Bronchial epithelial cell (primary cell): ENCODE data around the gene KIF13A. TPM values are rescaled to one million over a fixed set of nuclear protein-coding genes. Genes with fewer than 3 reads are reported as not detected.
"Not testable (repeated sequence)": the region's sequence is repeated elsewhere in the genome, so short reads cannot be mapped to it uniquely, and the experiment has no call there.

ENCODE experiments used
- DNase-seq: peaks from one replicate; pipeline ENCODE4 v3.0.0-alpha.2; 2010; ENCODE audit warnings: low read depth
- FAIRE-seq: peaks from 2 replicates; lab custom pipeline; 2011; peaks lifted over from hg19 to GRCh38; lab: Jason Lieb, UNC
- H3K27me3 ChIP-seq: 2 replicates; pipeline ENCODE4 v1.5.1; 2011; ENCODE audit warnings: low read length; ENCODE audit not compliant: control insufficient read depth, insufficient read depth
- H3K36me3 ChIP-seq: 2 replicates; pipeline ENCODE4 v1.5.1; 2011; ENCODE audit warnings: low read length; ENCODE audit not compliant: control insufficient read depth, insufficient read depth
- H3K4me3 ChIP-seq: 2 replicates; pipeline ENCODE4 v1.5.1; 2011; ENCODE audit warnings: mild to moderate bottlenecking, low read depth, low read length, control low read depth
- CTCF ChIP-seq: IDR thresholded peaks from 2 replicates; pipeline ENCODE4 v1.5.1; 2011; ENCODE audit warnings: mild to moderate bottlenecking, moderate library complexity, low read length, control low read depth, inconsistent platforms; ENCODE audit not compliant: insufficient read depth, severe bottlenecking
- total RNA-seq: library from RNA; depleted of rRNA; stranded (reverse); fragments of >200 nt; gene quantifications from 2 replicates; pipeline ENCODE4 v1.2.1, GENCODE V29; 2014

The KIF13A gene
- total RNA-seq, 1 donor from 2014 or later = 47.4 TPM

- FAIRE-seq = no peak
- TF ChIP-seq CTCF = no peak
- Histone ChIP-seq H3K27me3 (no peaks in the 10 kb centered on the region), H3K4me3 (no peak overlapping the region), H3K36me3 (peaks cover 1% of the 10 kb centered on the region)
- no peak for DNase-seq
Observed at GRCh38 chr6:17754254-17754653, 233.2 kb downstream of the KIF13A start.

- H3K36me3 ChIP-seq, FAIRE-seq, H3K27me3 ChIP-seq, H3K4me3 ChIP-seq, DNase-seq: not testable (repeated sequence)
Observed at GRCh38 chr6:17745324-17745723, 242.1 kb downstream of the KIF13A start.

- not testable (repeated sequence) for H3K27me3 ChIP-seq, DNase-seq, H3K4me3 ChIP-seq, H3K36me3 ChIP-seq, FAIRE-seq
Observed at GRCh38 chr6:17744757-17745308, 242.6 kb downstream of the KIF13A start.

- H3K36me3 ChIP-seq = no peaks in the 10 kb centered on the region
- TF ChIP-seq CTCF = no peak
- no peak for FAIRE-seq
- no peak overlapping the region for H3K4me3 ChIP-seq
- no peaks in the 10 kb centered on the region for H3K27me3 ChIP-seq
- DNase-seq = no peak
Observed at GRCh38 chr6:17744019-17744756, 243.2 kb downstream of the KIF13A start.

- no peak overlapping the region for H3K4me3 ChIP-seq
- peak; percentile 72 for DNase-seq
- no peak for TF ChIP-seq CTCF
- FAIRE-seq = peak; percentile 82
- no peaks in the 10 kb centered on the region for H3K27me3 ChIP-seq
- H3K36me3 ChIP-seq = no peaks in the 10 kb centered on the region
Observed at GRCh38 chr6:17741507-17741906, 245.9 kb downstream of the KIF13A start.

- no peak for FAIRE-seq
- no peak for DNase-seq
- TF ChIP-seq CTCF = no peak
- Histone ChIP-seq H3K4me3 (no peak overlapping the region), H3K36me3 (no peaks in the 10 kb centered on the region), H3K27me3 (no peaks in the 10 kb centered on the region)
Observed at GRCh38 chr6:17740559-17741220, 246.7 kb downstream of the KIF13A start.
